Liver (tissue), 9 donors: ENCODE measurements around the gene NALF2. TPM values are rescaled to one million over a fixed set of nuclear protein-coding genes. Genes with fewer than 3 reads are reported as not detected.

Experiments
- DNase-seq: peaks from one replicate; pipeline ENCODE4 v3.0.0-alpha.2; 2017; ENCODE audit warnings: low spot score
- H3K27ac ChIP-seq, 2 donors: one replicate each; pipeline ENCODE4 v1.7.0; 2013; ENCODE audit warnings: inconsistent platforms in 2 of 2, low read length in 2 of 2, control low read depth in 1 of 2, low read depth in 1 of 2, mild to moderate bottlenecking in 1 of 2
- H3K27me3 ChIP-seq, 4 donors: one replicate each; pipeline versions ENCODE4 v1.6.1 to v1.7.0; 2013; ENCODE audit warnings: low read length in 3 of 4, inconsistent platforms in 1 of 4, mild to moderate bottlenecking in 1 of 4, moderate library complexity in 1 of 4; ENCODE audit not compliant: control insufficient read depth in 4 of 4, insufficient read depth in 4 of 4
- H3K36me3 ChIP-seq, 4 donors: one replicate each; pipeline versions ENCODE4 v1.6.1 to v1.7.0; 2013; ENCODE audit warnings: low read length in 3 of 4, mild to moderate bottlenecking in 3 of 4, low read depth in 1 of 4, moderate library complexity in 1 of 4; ENCODE audit not compliant: control insufficient read depth in 4 of 4, insufficient read depth in 3 of 4
- H3K4me1 ChIP-seq, 4 donors: one replicate each; pipeline versions ENCODE4 v1.6.1 to v1.7.0; 2013; ENCODE audit warnings: low read length in 3 of 4, mild to moderate bottlenecking in 3 of 4, moderate library complexity in 1 of 4; ENCODE audit not compliant: control insufficient read depth in 4 of 4, insufficient read depth in 4 of 4
- H3K4me3 ChIP-seq, 3 donors: one replicate each; pipeline versions ENCODE4 v1.6.1 to v1.7.0; 2013; ENCODE audit warnings: low read length in 3 of 3, control low read depth in 1 of 3, low read depth in 1 of 3, mild to moderate bottlenecking in 1 of 3
- H3K9ac ChIP-seq, 2 donors: one replicate each; pipeline ENCODE4 v1.7.0; 2013; ENCODE audit warnings: low read length in 2 of 2, mild to moderate bottlenecking in 2 of 2, moderate library complexity in 2 of 2, control low read depth in 1 of 2, low read depth in 1 of 2
- H3K9me3 ChIP-seq, 4 donors: one replicate each; pipeline versions ENCODE4 v1.6.1 to v1.7.0; 2013; ENCODE audit warnings: low read length in 3 of 4; ENCODE audit not compliant: control insufficient read depth in 4 of 4
- FOXA1 ChIP-seq: IDR thresholded peaks from 2 replicates; pipeline ENCODE4 v1.6.1; 2016; ENCODE audit warnings: antibody characterized with exemption
- FOXA2 ChIP-seq: IDR thresholded peaks from 2 replicates; pipeline ENCODE4 v1.6.1; 2016; ENCODE audit warnings: antibody characterized with exemption
- JUND ChIP-seq, 2 donors: IDR thresholded peaks; 2 replicates each; pipeline ENCODE4 v1.6.1; 2016; ENCODE audit warnings: antibody characterized with exemption in 2 of 2
- SP1 ChIP-seq: IDR thresholded peaks from 2 replicates; pipeline ENCODE4 v1.6.1; 2018; ENCODE audit warnings: antibody characterized with exemption, mild to moderate bottlenecking
- TAF1 ChIP-seq: conservative IDR thresholded peaks from 2 replicates; pipeline ENCODE4 v1.6.1; 2016; ENCODE audit warnings: antibody characterized with exemption, mild to moderate bottlenecking
- YY1 ChIP-seq: IDR thresholded peaks from 2 replicates; pipeline ENCODE4 v1.6.1; 2016; ENCODE audit warnings: antibody characterized with exemption, mild to moderate bottlenecking
- WGBS: extraction: QIAGEN DNeasy Blood & Tissue Kit; methylation state at CpG from one replicate; pipeline ENCODE4 v1.1.7; 2013; 5-methylcytosine and 5-hydroxymethylcytosine counted together
- polyA plus RNA-seq, 2 donors: library from polyadenylated mRNA; stranded (reverse) in 1 of 2; unstranded in 1 of 2; fragments of 200-250 nt in 1 of 2; fragments of >200 nt in 1 of 2; fragmentation: Nextera tagmentation in 1 of 2; extraction: Ambion mirVana in 1 of 2; gene quantifications; one replicate each; pipeline versions ENCODE4 v1.2.1 to v1.2.3, GENCODE V29; 2013 to 2015
- total RNA-seq, 2 donors: library from RNA; depleted of rRNA; stranded (reverse); fragments of >200 nt; gene quantifications; one replicate each; pipeline ENCODE4 v1.2.3, GENCODE V29; 2014
- TF ChIP-seq, protein P1 (sequence below): fragments of 150-350 bp; IDR thresholded peaks from 2 replicates; pipeline ENCODE4 v1.5.1; 2017; ENCODE audit warnings: improper control_type of control experiment, low read depth, low read length; ENCODE audit not compliant: missing input control
- TF ChIP-seq, protein P2 (sequence below): IDR thresholded peaks from 2 replicates; pipeline ENCODE4 v1.6.1; 2016; ENCODE audit warnings: antibody characterized with exemption
- TF ChIP-seq, protein P3 (sequence below): IDR thresholded peaks from 2 replicates; pipeline ENCODE4 v1.6.1; 2016; ENCODE audit warnings: antibody characterized with exemption
- donor health status: healthy.
- donor health status: healthy.
- donor health status: healthy.
- donor health status: healthy.
- donor health status: healthy.

NALF2 gene
- total and polyA plus RNA-seq, 4 donors, result 0.08 to 0.18 TPM; not detected in 2

DNA sequence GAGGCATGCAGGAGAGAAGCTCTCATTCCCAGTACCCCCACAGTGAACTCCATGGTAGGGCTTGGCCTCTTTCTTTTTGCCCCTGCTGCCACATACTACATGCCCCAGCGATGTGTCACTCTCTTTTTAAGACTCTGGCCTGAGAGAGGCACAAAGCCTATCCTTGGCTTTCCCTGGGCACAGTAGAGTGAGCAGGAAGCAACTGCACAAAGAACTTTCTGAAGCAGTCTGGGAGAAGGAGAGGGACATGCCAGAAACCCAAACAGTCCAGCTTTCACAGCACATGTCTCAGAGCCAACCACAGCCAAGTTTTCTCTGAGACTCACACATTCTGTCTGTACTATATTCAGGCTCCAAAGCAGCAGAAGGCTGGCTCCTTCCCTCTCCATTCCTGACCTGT, 7.9 kb upstream of the NALF2 start:
- peaks cover 0 to 5% (median 0%) of the 10 kb centered on the region in 4 donors for H3K27me3 ChIP-seq
- H3K9me3 ChIP-seq, result peaks cover 0 to 5% (median 0%) of the 10 kb centered on the region in 4 donors
- H3K27ac ChIP-seq, result no peak overlapping the region
- no peak overlapping the region for H3K4me3 ChIP-seq
- H3K36me3 ChIP-seq, result no peaks in the 10 kb centered on the region
- no peak overlapping the region for H3K9ac ChIP-seq
- WGBS, result 74% methylated on average over 1 of the region's 1 CpG
- TF ChIP-seq, protein P1, sequence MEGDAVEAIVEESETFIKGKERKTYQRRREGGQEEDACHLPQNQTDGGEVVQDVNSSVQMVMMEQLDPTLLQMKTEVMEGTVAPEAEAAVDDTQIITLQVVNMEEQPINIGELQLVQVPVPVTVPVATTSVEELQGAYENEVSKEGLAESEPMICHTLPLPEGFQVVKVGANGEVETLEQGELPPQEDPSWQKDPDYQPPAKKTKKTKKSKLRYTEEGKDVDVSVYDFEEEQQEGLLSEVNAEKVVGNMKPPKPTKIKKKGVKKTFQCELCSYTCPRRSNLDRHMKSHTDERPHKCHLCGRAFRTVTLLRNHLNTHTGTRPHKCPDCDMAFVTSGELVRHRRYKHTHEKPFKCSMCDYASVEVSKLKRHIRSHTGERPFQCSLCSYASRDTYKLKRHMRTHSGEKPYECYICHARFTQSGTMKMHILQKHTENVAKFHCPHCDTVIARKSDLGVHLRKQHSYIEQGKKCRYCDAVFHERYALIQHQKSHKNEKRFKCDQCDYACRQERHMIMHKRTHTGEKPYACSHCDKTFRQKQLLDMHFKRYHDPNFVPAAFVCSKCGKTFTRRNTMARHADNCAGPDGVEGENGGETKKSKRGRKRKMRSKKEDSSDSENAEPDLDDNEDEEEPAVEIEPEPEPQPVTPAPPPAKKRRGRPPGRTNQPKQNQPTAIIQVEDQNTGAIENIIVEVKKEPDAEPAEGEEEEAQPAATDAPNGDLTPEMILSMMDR, result no peak
- TF ChIP-seq SP1, result no peak
- DNase-seq, result no peak
- peaks cover 0 to 2% (median 0%) of the 10 kb centered on the region in 4 donors for H3K4me1 ChIP-seq

DNA sequence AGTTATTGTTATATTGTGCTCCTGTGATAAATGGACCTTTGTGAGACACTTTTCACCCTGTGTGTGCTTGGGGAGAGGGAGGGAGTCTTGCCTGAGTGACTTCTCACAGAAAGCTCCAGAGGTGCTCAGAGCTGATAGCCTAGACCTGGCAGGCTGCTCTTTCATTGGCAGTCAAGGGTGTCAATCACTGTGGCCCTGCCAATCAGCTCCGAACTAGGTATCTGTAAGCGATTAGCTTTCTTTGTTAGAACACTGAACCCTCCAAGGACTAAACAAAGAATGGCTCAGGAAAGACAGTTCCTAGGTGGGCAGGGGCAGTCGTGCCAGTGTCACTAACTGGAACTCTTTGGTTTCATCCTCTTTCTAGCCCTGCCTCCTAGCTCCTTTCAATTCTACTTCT, 2.7 kb upstream of the NALF2 start:
- Histone ChIP-seq H3K9me3 (peaks cover 0 to 5% (median 0%) of the 10 kb centered on the region in 4 donors), H3K27ac (no peak overlapping the region), H3K27me3 (peaks cover 0 to 5% (median 0%) of the 10 kb centered on the region in 4 donors), H3K4me1 (peaks cover 0 to 20% (median 8%) of the 10 kb centered on the region in 4 donors), H3K9ac (no peak overlapping the region), H3K36me3 (no peaks in the 10 kb centered on the region), H3K4me3 (no peak overlapping the region)
- TF ChIP-seq FOXA1, result no peak
- TF ChIP-seq FOXA2, result no peak
- TF ChIP-seq, protein P2, sequence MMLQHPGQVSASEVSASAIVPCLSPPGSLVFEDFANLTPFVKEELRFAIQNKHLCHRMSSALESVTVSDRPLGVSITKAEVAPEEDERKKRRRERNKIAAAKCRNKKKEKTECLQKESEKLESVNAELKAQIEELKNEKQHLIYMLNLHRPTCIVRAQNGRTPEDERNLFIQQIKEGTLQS, result no peak
- no peak for TF ChIP-seq JUND (IDR thresholded peaks at IDR 0.05)
- TF ChIP-seq YY1, result no peak
- no peak for TF ChIP-seq TAF1
- WGBS, result 30% methylated on average over 3 of the region's 3 CpGs
- no peak for DNase-seq

DNA sequence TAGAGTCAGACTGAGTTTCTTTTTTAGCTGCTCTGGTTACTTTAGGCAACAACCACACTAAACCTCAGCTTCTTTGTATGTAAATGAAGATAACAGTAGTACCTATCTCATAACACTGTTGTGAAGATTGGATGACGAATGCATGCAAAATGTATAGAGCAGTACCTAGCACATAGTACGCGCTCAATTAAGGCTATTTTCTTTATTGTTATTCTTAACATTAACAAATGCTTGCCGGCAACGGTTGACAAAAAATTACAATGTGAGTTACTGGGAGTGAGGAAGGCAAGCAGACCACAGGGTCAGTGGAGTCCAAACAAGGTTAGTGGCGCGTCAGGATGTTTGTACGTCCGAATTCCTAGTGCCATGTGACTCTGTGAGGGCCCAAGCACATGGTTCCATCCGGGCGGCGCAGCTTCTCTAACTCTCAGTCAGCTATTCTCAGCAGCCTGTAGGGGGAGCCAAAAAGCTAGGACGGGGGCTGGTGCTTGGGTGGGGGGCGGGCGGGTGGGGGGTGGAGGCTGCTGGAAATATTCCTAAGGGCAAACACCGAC, 821 bp upstream of the NALF2 start:
- Histone ChIP-seq H3K9ac (no peak overlapping the region), H3K4me1 (peaks cover 0 to 20% (median 8%) of the 10 kb centered on the region in 4 donors), H3K36me3 (no peaks in the 10 kb centered on the region), H3K27me3 (no peaks in the 10 kb centered on the region), H3K4me3 (peak overlapping the region in 1 of 3 donors; percentile 49), H3K9me3 (peaks cover 0 to 5% (median 0%) of the 10 kb centered on the region in 4 donors), H3K27ac (no peak overlapping the region)
- no peak for DNase-seq
- TF ChIP-seq, protein P3, sequence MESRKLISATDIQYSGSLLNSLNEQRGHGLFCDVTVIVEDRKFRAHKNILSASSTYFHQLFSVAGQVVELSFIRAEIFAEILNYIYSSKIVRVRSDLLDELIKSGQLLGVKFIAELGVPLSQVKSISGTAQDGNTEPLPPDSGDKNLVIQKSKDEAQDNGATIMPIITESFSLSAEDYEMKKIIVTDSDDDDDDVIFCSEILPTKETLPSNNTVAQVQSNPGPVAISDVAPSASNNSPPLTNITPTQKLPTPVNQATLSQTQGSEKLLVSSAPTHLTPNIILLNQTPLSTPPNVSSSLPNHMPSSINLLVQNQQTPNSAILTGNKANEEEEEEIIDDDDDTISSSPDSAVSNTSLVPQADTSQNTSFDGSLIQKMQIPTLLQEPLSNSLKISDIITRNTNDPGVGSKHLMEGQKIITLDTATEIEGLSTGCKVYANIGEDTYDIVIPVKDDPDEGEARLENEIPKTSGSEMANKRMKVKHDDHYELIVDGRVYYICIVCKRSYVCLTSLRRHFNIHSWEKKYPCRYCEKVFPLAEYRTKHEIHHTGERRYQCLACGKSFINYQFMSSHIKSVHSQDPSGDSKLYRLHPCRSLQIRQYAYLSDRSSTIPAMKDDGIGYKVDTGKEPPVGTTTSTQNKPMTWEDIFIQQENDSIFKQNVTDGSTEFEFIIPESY, result no peak
- TF ChIP-seq, protein P1, result peak; percentile 16
- 25% methylated on average over 16 of the region's 16 CpGs for WGBS
